Left colon (tissue), 2 donors: ENCODE measurements around the gene CYP2U1. TPM values are rescaled to one million over a fixed set of nuclear protein-coding genes. Genes with fewer than 3 reads are reported as not detected.
"Not testable (repeated sequence)": the region's sequence is repeated elsewhere in the genome, so short reads cannot be mapped to it uniquely, and the experiment has no call there.

ENCODE experiments used
- ATAC-seq: fragments of 200-7000 bp; cut with Tn5 transposase; one replicate; pipeline ENCODE4 v1.9.1; 2020; ENCODE audit warnings: mild to moderate bottlenecking, moderate library complexity
- DNase-seq, 2 donors: peaks; one replicate each; pipeline ENCODE4 v3.0.0-alpha.2; 2020
- intact Hi-C, 2 donors: fragments of 100-400 bp; cut with DNase I in 1 of 2; cut with micrococcal nuclease in 1 of 2; formaldehyde crosslinking; loops; one replicate each; pipeline versions ENCODE4 v1.11.2 to v1.14.0; 2022; cut with DNase I, micrococcal nuclease
- total RNA-seq, 2 donors: library from RNA; stranded (reverse); fragmentation: NEBNext Ultra II Directional; extraction: Animal tissue kit (Norgen Biotek cat#: 25700); gene quantifications; one replicate each; pipeline ENCODE4 v1.2.1, GENCODE V29; 2021
- donor health status: DM: no; HTN: no; CAD: no.
- donor health status: DM: yes; HTN: yes; CAD: no.

CYP2U1 gene
- total RNA-seq, 2 donors from 2014 or later = 2.8 to 4.0 TPM

- no peak for DNase-seq
- intact Hi-C loops = loop anchor here (2.0 to 10.0 kb wide), 2 partner anchors 149 to 153 kb away; no protein-coding TSS in a partner anchor
- ATAC-seq = peak; percentile 80
Observed at GRCh38 chr4:107913283-107913899, 18.0 kb upstream of the CYP2U1 start.

- DNase-seq (no peak), ATAC-seq (no peak)
- intact Hi-C loops = loop anchor here in 1 of 2 donors (10.0 kb wide), 1 partner anchor 150 kb away; no protein-coding TSS in a partner anchor
Observed at GRCh38 chr4:107915220-107915619, 16.1 kb upstream of the CYP2U1 start.

GRCh38 chr4:107916623-107917022, 14.7 kb upstream of the CYP2U1 start:
- ATAC-seq (no peak), DNase-seq (no peak)
- intact Hi-C loops = loop anchor here in 1 of 2 donors (10.0 kb wide), 1 partner anchor 152 kb away; no protein-coding TSS in a partner anchor

- no peak for DNase-seq
- ATAC-seq = no peak
- intact Hi-C loops = loop anchor here in 1 of 2 donors (10.0 kb wide), 1 partner anchor 153 kb away; no protein-coding TSS in a partner anchor
Observed at GRCh38 chr4:107917500-107917899, 13.8 kb upstream of the CYP2U1 start.

- DNase-seq = no peak
- intact Hi-C loops = no loop called here
- no peak for ATAC-seq
Observed at GRCh38 chr4:107922486-107923473, 8.6 kb upstream of the CYP2U1 start.

- ATAC-seq, intact Hi-C loops, DNase-seq: not testable (repeated sequence)
Observed at GRCh38 chr4:107925713-107926112, 5.6 kb upstream of the CYP2U1 start.

GRCh38 chr4:107926875-107927274, 4.5 kb upstream of the CYP2U1 start:
- ATAC-seq, intact Hi-C loops, DNase-seq: not testable (repeated sequence)

- DNase-seq (peak; percentile 26 to 40), ATAC-seq (no peak)
- intact Hi-C loops = loop anchor here in 1 of 2 donors (5.0 kb wide), 1 partner anchor 55 kb away; the partner anchor contains the start of gene HADH
Observed at GRCh38 chr4:107931775-107932321, 499 bp downstream of the CYP2U1 start.

- DNase-seq (no peak), ATAC-seq (no peak)
- intact Hi-C loops = no loop called here
Observed at GRCh38 chr4:107935246-107935645, 3.9 kb downstream of the CYP2U1 start.

- DNase-seq (no peak), ATAC-seq (no peak)
- intact Hi-C loops = no loop called here
Observed at GRCh38 chr4:107937040-107937439, 5.7 kb downstream of the CYP2U1 start.

- intact Hi-C loops = no loop called here
- ATAC-seq (no peak), DNase-seq (no peak)
Observed at GRCh38 chr4:107939307-107939706, 8.0 kb downstream of the CYP2U1 start.

- DNase-seq = no peak
- ATAC-seq = no peak
- intact Hi-C loops = no loop called here
Observed at GRCh38 chr4:107945809-107946208, 14.5 kb downstream of the CYP2U1 start.

- DNase-seq = no peak
- intact Hi-C loops = no loop called here
- no peak for ATAC-seq
Observed at GRCh38 chr4:107950746-107951540, 19.6 kb downstream of the CYP2U1 start.

GRCh38 chr4:107951551-107951950, 20.2 kb downstream of the CYP2U1 start:
- no peak for DNase-seq
- ATAC-seq = no peak
- intact Hi-C loops = no loop called here

GRCh38 chr4:107956011-107956410, 24.7 kb downstream of the CYP2U1 start:
- intact Hi-C loops = no loop called here
- no peak for DNase-seq
- no peak for ATAC-seq

GRCh38 chr4:107966903-107967302, 35.6 kb downstream of the CYP2U1 start:
- DNase-seq (no peak), ATAC-seq (no peak)
- intact Hi-C loops = no loop called here

- ATAC-seq, DNase-seq, intact Hi-C loops: not testable (repeated sequence)
Observed at GRCh38 chr4:107967519-107967918, 36.2 kb downstream of the CYP2U1 start.

- intact Hi-C loops, ATAC-seq, DNase-seq: not testable (repeated sequence)
Observed at GRCh38 chr4:107967921-107968320, 36.6 kb downstream of the CYP2U1 start.
